GM21381 (cell line): ENCODE data around the gene BEGAIN.

Experiments used
- ATAC-seq: cut with Tn5 transposase; IDR thresholded peaks from one replicate; pipeline ENCODE4 v1.9.1; 2021; ENCODE audit warnings: mild to moderate bottlenecking, moderate library complexity; ENCODE audit not compliant: unreplicated experiment

BEGAIN gene

GRCh38 chr14:100616854-100617409 is 29.7 kb upstream of the BEGAIN start:
- ATAC-seq = no peak

- no peak for ATAC-seq
Observed at GRCh38 chr14:100615736-100616695, 28.8 kb upstream of the BEGAIN start.

- ATAC-seq = no peak
Observed at GRCh38 chr14:100614803-100615202, 27.6 kb upstream of the BEGAIN start.

GRCh38 chr14:100612986-100613385 is 25.8 kb upstream of the BEGAIN start:
- no peak for ATAC-seq

GRCh38 chr14:100611811-100612480 is 24.7 kb upstream of the BEGAIN start:
- ATAC-seq = no peak

- ATAC-seq = no peak
Observed at GRCh38 chr14:100610511-100611217, 23.4 kb upstream of the BEGAIN start.

- ATAC-seq = no peak
Observed at GRCh38 chr14:100609941-100610391, 22.7 kb upstream of the BEGAIN start.

GRCh38 chr14:100609331-100609870 is 22.2 kb upstream of the BEGAIN start:
- no peak for ATAC-seq

- no peak for ATAC-seq
Observed at GRCh38 chr14:100608586-100609330, 21.5 kb upstream of the BEGAIN start.

- no peak for ATAC-seq
Observed at GRCh38 chr14:100608064-100608463, 20.8 kb upstream of the BEGAIN start.

- ATAC-seq = no peak
Observed at GRCh38 chr14:100607611-100607956, 20.4 kb upstream of the BEGAIN start.

- ATAC-seq = no peak
Observed at GRCh38 chr14:100606687-100607610, 19.7 kb upstream of the BEGAIN start.

- no peak for ATAC-seq
Observed at GRCh38 chr14:100605706-100606686, 18.8 kb upstream of the BEGAIN start.

- no peak for ATAC-seq
Observed at GRCh38 chr14:100605230-100605629, 18.0 kb upstream of the BEGAIN start.

- ATAC-seq = no peak
Observed at GRCh38 chr14:100604709-100605108, 17.5 kb upstream of the BEGAIN start.

- no peak for ATAC-seq
Observed at GRCh38 chr14:100604121-100604501, 16.9 kb upstream of the BEGAIN start.

GRCh38 chr14:100603341-100604120 is 16.3 kb upstream of the BEGAIN start:
- ATAC-seq = no peak
